ENCODE results near the gene THUMPD1.
"Not testable (repeated sequence)": the region's sequence is repeated elsewhere in the genome, so short reads cannot be mapped to it uniquely, and the experiment has no call there.

THUMPD1 gene, protein sequence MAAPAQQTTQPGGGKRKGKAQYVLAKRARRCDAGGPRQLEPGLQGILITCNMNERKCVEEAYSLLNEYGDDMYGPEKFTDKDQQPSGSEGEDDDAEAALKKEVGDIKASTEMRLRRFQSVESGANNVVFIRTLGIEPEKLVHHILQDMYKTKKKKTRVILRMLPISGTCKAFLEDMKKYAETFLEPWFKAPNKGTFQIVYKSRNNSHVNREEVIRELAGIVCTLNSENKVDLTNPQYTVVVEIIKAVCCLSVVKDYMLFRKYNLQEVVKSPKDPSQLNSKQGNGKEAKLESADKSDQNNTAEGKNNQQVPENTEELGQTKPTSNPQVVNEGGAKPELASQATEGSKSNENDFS

DNA sequence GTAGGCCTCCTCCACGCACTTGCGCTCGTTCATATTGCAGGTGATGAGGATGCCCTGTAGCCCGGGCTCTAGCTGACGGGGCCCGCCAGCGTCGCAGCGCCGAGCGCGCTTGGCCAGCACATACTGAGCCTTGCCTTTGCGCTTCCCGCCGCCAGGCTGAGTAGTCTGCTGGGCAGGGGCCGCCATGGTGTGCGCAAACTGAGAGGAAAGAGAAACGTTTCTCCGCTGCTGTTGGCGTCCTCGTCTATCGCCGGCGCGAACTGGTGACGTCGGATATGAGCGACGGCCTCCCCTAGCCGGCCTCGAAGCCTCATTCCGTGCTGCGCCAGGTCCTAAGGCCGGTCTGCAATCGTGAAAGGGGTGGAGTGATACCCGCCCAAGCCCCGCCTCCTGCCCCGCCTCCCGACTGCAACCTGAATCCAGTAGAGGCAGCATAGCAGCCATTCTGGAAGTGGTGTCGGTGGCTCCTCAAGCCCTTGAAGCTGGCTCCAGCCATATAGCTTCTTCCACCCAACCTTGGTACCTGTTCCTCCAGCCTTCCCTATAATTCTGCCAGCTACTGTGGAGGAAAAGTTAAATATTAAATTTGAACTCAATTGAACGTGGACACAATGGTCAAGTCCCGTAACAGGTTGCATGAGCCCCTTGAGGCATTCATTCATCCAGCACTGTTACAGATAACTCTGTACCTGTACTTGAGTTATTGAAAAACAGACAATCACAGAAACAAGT is at the start of gene THUMPD1:
Gene THUMPD1, minus strand, starts transcription at position 265 of the 732 bp plus-strand sequence. Its CDS starts 79 bp downstream, at position 186.
- DNase-seq, result peak; percentile 76

DNA sequence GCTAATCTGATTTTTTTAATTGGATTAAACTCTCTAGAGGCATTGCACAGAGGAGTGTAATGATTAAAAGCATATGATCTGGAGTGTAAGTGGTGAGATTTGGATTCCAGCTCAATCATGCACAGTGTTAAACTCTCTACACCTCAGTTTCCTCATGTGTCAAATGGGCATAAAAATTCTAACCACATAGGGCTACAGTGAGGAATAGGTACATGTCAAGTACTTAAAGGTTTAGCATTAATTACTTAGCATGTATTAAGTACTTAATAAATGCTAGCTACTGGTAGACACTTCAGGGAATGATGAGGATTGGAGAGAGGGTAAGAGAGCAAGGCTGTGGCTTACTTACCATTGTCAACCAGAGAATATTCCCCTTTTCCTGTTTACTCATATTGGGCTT is 47.5 kb upstream of the THUMPD1 start:
- no peak for DNase-seq

DNA sequence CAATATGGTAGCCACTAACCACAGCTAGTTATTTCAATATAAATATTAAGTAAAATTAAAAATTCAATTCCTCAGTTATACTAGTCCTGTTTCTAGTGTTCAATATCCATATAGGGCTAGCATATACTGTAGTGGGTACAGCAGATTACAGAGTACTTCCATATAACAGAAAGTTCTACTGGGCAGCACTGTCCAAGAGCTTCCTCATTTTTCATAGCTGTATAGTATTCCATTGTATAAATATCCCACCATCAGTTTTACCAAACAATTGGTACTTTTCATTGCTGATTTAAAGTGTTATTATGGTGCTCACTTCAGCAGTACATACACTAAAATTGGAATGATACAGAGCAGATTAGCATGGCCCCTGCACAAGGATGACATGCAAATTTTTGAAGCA is 42.6 kb upstream of the THUMPD1 start:
- DNase-seq, result no peak

DNA sequence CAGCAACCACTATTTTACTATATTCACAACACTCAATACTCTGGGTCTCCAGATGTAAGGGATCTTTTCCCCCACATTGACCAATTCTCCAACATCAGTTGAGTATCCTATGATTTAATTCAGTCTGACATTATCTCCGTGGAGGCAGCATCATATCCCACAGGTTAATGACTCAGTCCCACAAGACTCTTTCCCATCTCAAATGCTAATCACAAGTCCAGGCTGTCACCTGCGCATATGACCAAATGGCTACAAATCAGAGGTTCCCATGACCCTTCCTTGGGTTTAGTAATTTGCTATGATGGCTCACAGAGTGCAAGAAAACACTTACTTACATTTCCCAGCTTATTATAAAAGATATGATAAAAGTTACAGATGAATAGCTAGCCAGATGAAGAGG is 40.9 kb upstream of the THUMPD1 start:
- DNase-seq, result no peak

DNA sequence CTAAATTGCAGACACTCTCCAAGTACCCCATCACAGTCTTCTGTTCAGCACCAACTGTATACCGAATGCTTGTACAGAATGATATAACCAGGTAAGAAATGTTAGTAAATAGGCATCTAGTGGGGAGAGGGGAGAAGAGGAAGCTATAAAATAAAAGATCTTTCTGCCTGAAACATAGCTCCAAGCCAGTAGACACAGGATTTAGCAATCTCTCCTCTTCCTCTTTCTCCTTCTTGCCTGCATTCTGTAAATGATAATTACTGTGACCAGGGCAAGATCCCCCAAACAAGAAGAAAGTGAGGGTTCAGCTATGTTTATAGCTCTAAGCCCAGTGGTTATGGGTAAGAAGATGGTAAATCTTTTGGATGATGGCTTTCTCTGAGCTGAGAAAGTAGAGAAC is 40.1 kb upstream of the THUMPD1 start:
- no peak for DNase-seq

DNA sequence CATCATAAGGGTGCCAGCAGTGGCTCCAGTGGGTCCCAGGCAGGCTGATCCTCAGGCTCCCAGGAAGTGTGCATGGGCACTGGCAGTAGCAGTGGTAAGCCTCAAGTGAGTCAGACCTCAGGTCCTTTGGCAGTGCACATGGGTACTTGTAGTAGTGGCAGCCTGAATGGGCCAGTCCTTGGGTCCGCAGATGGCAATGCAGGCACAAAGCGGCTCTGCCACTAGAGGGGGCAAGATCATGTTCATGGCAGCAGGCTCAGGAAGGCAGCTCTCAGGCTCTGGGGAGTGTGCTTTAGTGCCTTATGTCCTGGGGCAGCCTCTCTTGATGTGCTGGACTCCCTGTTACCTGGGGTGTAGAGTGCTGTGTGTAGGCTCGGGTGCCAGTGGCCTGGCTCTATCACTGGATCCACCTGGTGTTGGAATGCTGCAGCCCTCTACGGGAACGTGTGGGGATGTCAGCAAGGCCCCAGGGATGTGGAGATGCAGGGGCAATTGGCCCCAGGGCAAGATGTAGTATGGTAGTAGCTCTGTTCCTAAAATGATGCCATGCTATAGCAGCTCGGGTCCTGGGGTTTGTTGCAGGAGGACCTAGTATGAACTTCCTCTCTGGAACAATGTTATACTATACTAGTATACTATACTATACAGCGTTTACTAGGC is 33.2 kb upstream of the THUMPD1 start:
- no peak for DNase-seq

DNA sequence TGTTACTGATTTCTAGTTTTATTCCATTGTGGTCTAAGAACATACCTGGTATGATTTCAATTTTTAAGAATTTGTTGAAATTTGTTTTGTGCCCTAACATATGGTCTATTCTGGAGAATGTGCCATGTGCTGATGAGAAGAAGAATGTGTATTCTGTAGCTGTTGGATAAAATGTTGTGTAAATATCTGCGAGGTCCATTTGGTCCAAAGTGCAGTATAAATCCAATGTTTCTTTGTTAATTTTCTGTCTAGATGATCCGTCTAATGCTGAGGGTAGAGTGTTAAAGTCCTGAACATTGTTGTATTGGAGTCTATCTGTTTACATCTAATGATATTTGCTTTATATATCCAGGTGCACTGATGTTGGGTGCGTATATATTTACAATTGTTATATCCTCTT is 32.1 kb upstream of the THUMPD1 start:
- DNase-seq, result no peak

DNA sequence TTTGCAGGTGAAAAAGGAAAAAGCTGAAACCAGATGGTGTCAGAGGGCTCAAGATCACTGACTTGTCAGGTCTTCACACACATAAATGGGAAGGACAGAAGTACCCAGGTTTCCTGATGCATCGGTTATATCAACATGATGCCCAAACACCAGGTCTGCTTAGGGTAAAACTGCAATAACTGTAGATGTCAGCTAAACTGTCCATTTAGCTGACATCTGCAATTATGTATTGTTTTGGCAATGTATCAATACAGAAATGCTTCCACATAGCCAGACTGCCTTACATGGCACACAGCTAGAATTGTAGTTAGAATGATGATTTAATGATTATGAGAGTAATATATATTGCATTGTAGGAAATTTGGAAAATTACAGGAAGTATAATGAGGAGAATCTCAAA is 27.2 kb upstream of the THUMPD1 start:
- DNase-seq, result no peak

DNA sequence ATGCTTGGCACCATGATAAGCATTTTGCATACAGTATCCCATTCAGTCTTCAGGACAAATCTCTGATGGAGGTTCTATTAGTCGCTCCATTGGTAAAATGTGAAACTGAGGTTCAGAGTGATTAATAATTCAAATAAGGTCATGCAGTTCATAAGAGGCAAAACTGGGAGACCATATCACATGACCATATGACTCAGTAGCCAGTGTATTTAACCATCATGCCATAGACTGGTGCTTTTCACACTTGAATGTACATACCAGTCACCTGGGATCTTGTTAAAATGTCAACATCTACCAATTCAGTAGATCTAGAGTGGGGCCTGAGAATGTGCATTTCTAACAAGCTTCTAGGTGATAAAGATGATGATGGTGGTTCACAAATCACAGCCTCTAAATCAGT is 26.5 kb upstream of the THUMPD1 start:
- no peak for DNase-seq

DNA sequence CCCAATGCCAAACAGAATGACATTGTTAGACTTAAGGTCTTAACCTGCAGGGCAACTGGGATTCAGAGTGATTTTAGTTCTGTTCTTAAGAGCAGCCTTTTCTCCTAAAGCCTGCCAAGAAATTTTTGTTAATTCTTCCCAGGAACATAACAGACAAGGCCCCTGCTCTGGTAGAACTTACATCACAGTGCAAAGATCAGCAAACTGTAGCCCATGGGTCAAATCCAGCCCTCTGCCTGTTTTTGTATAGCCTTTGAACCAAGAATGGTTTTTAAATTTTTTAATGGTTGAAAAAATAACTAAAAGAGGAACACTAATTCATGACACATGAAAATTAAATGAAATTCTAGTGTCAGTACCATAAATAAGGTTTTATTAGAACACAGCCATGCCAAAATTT is 26.0 kb upstream of the THUMPD1 start:
- no peak for DNase-seq

DNA sequence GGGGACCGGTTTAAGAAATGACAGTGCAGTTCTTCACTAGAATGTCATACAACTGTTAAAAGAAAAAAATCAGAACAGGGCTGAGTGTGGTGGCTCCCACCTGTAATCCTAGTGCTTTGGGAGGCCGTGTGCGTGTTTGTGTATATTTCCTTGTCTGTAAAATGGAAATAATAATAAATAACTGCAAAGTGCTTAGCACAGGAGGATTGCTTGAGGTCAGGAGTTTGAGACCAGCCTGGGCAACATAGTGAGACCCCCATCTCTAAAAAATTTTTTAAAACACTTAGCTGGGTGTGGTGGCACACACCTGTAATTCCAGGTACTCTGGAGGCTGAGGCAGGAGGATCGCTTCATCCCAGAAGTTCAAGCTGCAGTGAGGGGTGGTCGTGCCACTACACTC is 24.7 kb upstream of the THUMPD1 start:
- DNase-seq, result no peak

DNA sequence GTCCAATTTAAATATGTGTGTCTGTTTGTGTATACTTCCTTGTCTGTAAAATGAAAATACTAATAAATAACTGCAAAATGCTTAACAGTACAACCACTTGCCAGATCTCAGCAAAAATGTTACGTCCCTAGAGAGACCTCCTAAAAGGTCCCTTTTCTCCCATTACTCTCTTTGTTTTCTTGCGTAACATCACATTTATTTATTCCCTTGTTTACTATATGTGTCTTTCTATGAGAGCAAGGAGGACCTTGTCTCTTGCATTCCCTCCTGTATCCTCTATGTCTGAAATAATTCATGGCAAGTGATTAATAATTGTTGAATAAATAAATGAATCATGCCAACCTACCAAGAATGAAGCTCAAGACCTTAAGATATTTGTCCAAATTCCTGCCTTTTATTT is 24.1 kb upstream of the THUMPD1 start:
- DNase-seq, result no peak

DNA sequence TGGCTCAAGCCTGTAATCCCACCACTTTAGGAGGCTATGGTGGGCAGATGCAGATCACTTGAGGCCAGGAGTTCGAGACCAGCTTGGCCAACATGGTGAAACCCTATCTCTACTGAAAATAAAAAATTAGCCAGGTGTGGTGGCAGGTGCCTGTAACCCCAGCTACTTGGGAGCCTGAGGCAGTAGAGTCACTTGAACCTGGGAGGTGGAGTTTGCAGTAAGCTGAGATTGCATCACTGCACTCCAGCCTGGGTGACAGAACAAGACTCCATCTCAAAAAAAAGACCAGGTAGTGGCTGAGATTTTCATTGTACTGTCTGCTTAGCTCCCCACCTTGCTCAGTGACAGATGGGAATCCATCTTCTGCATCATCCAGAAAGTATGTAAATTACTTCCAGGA is 22.8 kb upstream of the THUMPD1 start:
- not testable (repeated sequence) for DNase-seq

DNA sequence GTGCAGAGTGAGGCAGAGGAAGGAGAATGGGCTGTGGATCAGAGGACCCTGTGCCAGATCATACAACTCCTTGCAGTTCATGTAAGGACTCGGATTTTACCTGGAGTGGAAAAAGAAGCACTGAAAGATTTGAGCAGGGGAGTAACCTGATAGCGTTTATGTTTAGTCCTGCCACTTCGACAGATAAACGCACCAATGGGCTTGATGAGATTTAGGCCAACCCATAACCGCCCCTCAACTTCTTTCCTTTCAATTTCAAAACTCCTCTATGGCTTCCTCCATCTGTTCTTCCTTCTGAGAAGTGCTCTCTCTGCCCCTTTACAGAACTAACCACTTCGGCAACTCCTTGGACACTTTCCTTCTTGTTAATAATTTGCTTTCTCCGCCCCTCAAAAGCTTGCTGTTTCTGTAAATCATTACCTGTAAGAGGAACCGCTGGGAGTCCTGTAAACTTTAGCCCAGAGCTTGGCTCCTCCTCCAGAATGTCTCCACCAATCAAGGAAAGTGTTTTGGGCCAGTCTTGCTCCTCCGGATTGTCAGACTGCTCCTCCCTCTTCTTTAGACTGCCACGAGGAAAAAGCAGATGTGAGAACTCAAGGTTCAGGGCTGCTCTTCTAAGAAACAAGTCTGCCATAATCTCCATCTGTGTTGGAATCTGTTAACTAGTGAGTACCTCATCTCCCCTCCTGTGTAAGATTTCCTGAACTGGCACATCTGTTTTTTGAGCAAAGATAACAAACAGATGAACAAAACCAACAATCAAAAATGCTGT is 22.0 kb upstream of the THUMPD1 start, which contains the start of gene ACSM3:
Gene ACSM3, plus strand, starts transcription at position 554 of the 772 bp plus-strand sequence. CDS start 6,021 bp downstream, outside the sequence.
- no peak for DNase-seq

DNA sequence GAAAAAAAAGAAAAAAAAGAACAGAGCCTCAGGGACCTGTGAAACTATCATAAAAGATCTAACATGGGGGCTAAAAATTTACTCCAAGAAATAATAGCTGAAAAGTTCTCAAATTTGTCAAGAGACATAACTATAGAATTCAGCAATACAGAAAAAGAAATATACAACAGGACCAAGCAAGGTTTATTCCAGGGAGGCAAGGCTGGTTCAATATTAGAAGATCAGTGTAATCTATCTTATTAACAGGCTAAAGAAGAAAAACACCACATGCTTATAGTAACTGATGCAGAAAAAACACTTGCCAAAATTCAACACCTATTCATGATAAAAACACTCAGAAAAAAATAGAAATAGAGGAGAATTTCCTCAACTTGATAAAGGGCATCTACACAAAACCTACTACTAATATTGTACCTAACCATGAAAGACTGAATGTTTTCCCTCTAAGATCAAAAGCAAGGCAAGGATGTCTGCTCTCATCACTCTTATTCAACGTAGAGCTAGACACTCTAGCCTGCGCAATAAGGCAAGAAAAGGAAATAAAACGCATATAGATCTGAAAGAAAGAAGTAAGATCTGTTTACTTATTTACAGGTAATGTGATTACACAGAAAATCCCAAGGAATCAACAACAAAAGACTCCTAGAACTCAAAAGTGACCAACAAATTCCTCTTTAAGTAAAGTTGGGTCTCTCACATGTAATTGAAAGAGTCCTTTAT is 20.9 kb upstream of the THUMPD1 start:
- no peak for DNase-seq

DNA sequence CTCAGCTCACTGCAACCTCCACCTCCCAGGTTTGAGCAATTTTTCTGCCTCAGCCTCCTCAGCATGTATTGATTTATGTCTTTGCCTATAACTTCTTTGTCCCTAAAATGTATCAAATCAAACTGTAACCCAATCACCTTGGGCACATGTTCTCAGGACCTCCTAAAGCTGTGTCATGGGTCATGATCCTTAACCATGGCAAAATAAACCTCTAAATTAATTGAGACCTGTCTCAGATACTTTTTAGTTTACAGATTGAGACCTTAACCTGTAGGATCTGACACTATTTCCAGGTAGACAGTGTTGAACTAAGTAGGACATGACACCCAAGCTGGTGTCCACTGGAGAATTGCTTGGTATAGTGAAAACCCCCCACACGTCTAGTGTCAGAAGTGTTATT is 19.6 kb upstream of the THUMPD1 start:
- DNase-seq, result no peak

DNA sequence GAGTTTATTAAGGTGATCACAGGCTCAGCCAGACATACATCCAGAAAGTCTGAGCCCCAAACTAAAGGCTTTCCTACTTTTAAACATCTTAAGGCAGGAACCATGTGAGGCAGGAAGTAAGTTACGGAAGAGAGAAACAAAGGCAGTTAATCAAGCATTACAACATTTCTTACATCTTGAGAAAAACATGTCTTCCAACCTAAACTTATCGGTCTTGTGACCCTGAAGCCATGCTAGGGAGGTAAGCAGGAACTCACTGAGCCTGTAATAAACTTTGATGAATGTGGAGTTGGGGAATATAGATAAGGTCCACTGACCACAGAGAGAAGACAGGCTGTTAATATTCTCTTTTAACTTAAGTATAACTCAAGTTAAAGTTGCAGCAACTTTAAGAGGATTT is 18.7 kb upstream of the THUMPD1 start:
- no peak for DNase-seq

DNA sequence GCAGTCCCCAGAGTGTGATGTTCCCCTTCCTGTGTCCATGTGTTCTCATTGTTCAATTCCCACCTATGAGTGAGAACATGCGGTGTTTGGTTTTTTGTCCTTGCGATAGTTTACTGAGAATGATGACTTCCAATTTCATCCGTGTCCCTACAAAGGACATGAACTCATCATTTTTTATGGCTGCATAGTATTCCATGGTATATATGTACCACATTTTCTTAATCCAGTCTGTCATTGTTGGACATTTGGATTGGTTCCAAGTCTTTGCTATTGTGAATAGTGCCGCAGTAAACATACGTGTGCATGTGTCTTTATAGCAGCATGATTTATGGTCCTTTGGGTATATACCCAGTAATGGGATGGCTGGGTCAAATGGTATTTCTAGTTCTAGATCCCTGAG is 14.2 kb upstream of the THUMPD1 start:
- not testable (repeated sequence) for DNase-seq

DNA sequence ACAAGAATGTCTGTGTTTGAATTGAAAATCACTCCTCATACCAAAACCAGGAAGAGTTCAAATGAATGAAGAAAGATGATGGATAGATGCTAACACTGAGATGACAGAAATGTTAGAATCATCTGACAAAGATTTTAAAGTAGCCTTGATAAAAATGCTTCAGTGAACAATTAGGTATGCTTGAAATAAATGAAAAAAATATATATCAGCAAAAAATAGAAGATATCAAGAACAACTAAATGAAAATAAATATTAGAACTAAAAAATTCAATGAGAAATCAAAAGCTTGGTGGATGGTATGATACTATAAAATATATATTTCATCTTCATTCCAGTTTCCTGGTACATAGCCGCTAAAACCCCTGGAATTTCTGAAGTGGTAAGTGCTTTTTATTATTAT is 13.6 kb upstream of the THUMPD1 start:
- no peak for DNase-seq

DNA sequence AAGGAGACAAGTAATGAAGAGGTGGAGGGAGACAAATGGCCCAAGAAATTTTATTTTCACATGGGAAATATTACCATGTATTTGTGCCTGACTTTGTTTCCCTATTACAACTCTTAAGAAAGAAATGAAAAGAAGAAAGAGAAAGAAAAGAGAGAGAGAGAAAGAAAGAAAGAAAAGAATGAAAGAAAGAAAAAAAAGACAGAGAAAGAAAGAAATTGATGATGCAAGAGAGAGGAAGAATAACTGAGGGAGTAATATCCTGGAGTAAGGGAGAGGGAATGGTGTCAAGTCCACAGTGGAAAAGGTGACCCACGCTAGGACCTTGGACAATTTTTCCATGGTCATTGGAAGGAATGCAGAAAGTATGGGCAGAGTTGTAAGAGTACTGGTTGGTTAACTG is 12.1 kb upstream of the THUMPD1 start:
- DNase-seq, result no peak

DNA sequence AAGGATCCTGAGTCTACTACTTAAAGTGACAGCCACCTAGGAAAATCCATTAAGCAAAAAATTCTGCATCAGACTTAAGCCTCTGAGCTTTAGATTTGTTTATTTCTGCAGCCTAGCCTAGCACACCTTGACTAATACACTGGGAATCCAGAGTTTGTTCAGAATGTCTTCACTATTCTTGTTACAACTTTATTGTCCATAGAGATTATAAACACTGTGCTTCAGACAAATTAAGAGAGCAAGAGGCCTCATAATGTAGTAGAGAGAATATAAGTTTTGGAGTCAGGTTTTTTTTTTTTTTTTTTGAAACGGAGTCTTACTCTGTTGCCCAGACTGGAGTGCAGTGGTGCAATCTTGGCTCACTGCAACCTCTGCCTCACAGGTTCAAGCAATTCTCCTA is 8.9 kb upstream of the THUMPD1 start:
- DNase-seq, result no peak

DNA sequence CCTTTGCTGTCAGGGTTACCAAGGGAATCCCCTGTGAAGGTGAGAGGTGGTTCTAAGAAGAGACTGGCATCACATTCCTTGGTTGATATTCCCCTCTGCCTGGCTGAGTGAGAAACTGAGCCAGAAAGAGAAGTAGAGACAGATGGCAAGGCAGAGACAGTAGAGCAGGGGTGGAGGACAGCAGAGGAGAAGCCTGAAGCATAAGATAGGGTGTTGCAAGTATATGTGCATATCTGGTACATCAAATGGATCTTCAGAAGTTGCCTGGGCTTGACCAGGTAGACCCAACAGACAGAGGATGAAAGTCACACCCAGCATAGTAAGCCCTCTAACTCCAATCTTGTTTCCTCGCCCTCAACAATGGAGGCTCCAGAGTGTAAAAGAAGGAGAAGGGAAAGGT is 7.9 kb upstream of the THUMPD1 start:
- DNase-seq, result no peak
